IMR-90 (cell line): ENCODE results near the gene EFS. TPM values are rescaled to one million over a fixed set of nuclear protein-coding genes. Genes with fewer than 3 reads are reported as not detected.

Experiments used
- ATAC-seq: fragments of 200-7000 bp; cut with Tn5 transposase; 2 replicates; pipeline ENCODE4 v1.9.1; 2020; ENCODE audit warnings: low read depth, mild to moderate bottlenecking, moderate library complexity
- BruUV-seq: library from RNA; stranded (reverse); fragments of 400-500 nt; replicated peaks from 2 replicates; lab custom pipeline; 2021; lab: Mats Ljungman, UMichigan
- CTCF ChIA-PET: fragments of 300-600 bp; formaldehyde crosslinking; extraction: SDS; loops from one replicate; lab custom pipeline; 2021; ENCODE audit warnings: antibody characterized with exemption; lab: Yijun Ruan, JAX
- POLR2A ChIA-PET: fragments of 300-600 bp; sonication (Branson Sonifier 250); formaldehyde crosslinking; loops from one replicate; lab custom pipeline; 2022; ENCODE audit warnings: antibody characterized with exemption; ENCODE audit not compliant: unreplicated experiment; lab: Charles Lee
- DNase-seq: peaks from one replicate; pipeline ENCODE4 v3.0.0; 2013
- H2AFZ ChIP-seq: replicated peaks from 2 replicates; pipeline ENCODE3; 2013; ENCODE audit warnings: low read length, mild to moderate bottlenecking; ENCODE audit not compliant: poor library complexity
- H2AK5ac ChIP-seq: 2 replicates; pipeline ENCODE4 v1.6.1; 2013; ENCODE audit warnings: low read depth, low read length, inconsistent platforms
- H2AK9ac ChIP-seq: replicated peaks from 2 replicates; pipeline ENCODE3; 2013; ENCODE audit warnings: mild to moderate bottlenecking, low read depth, low read length, moderate library complexity; ENCODE audit not compliant: poor library complexity
- H2BK120ac ChIP-seq: 2 replicates; pipeline ENCODE4 v1.6.1; 2013; ENCODE audit warnings: low read depth, low read length, inconsistent platforms
- H2BK15ac ChIP-seq: 3 replicates; pipeline ENCODE4 v1.6.1; 2013; ENCODE audit warnings: low read depth, low read length, inconsistent platforms
- H2BK20ac ChIP-seq: 2 replicates; pipeline ENCODE4 v1.6.1; 2013; ENCODE audit warnings: low read depth, mild to moderate bottlenecking, inconsistent platforms, low read length, moderate library complexity
- H2BK5ac ChIP-seq: 2 replicates; pipeline ENCODE4 v1.6.1; 2013; ENCODE audit warnings: mild to moderate bottlenecking, low read depth, low read length, inconsistent platforms; ENCODE audit not compliant: poor library complexity, severe bottlenecking
- H3K14ac ChIP-seq: replicated peaks from 2 replicates; pipeline ENCODE4 v1.6.1; 2013; ENCODE audit warnings: low read depth, low read length, inconsistent platforms
- H3K18ac ChIP-seq: 2 replicates; pipeline ENCODE4 v1.6.1; 2013; ENCODE audit warnings: low read depth, low read length, control low read depth
- H3K23ac ChIP-seq: 2 replicates; pipeline ENCODE4 v1.6.1; 2013; ENCODE audit warnings: low read depth, low read length, inconsistent platforms
- H3K27ac ChIP-seq: 2 replicates; pipeline ENCODE4 v1.5.1; 2013; ENCODE audit warnings: mild to moderate bottlenecking, control low read depth, low read length; ENCODE audit not compliant: insufficient read depth
- H3K27me3 ChIP-seq: 2 replicates; pipeline ENCODE4 v1.6.1; 2013; ENCODE audit warnings: low read length; ENCODE audit not compliant: control insufficient read depth, insufficient read depth
- H3K36me3 ChIP-seq: 2 replicates; pipeline ENCODE4 v1.6.1; 2013; ENCODE audit warnings: low read length, mixed read lengths; ENCODE audit not compliant: control insufficient read depth, insufficient read depth
- H3K4ac ChIP-seq: 2 replicates; pipeline ENCODE4 v1.6.1; 2013; ENCODE audit warnings: low read depth, low read length, inconsistent platforms
- H3K4me1 ChIP-seq: 2 replicates; pipeline ENCODE4 v1.6.1; 2013; ENCODE audit warnings: low read length, mixed read lengths; ENCODE audit not compliant: control insufficient read depth, insufficient read depth
- H3K4me2 ChIP-seq: 2 replicates; pipeline ENCODE4 v1.6.1; 2013; ENCODE audit warnings: low read depth, mild to moderate bottlenecking, control low read depth, low read length, moderate library complexity
- H3K4me3 ChIP-seq: 2 replicates; pipeline ENCODE4 v1.5.1; 2013; ENCODE audit warnings: low read depth, mild to moderate bottlenecking, control low read depth, low read length, moderate library complexity; ENCODE audit not compliant: insufficient read depth
- H3K56ac ChIP-seq: 2 replicates; pipeline ENCODE4 v1.6.1; 2013; ENCODE audit warnings: low read length, inconsistent platforms; ENCODE audit not compliant: insufficient read depth; ENCODE audit errors: extremely low read depth
- H3K79me1 ChIP-seq, 2 experiments: 2 replicates each; pipeline ENCODE4 v1.6.1; 2013; ENCODE audit warnings: low read length in 2 of 2, inconsistent platforms in 1 of 2, low read depth in 1 of 2
- H3K9ac ChIP-seq: 2 replicates; pipeline ENCODE4 v1.6.1; 2013; ENCODE audit warnings: low read depth, low read length, control low read depth
- H3K9me1 ChIP-seq: 2 replicates; pipeline ENCODE4 v1.6.1; 2013; ENCODE audit warnings: low read length, inconsistent platforms; ENCODE audit not compliant: insufficient read depth
- H3K9me3 ChIP-seq: 2 replicates; pipeline ENCODE4 v1.6.1; 2013; ENCODE audit warnings: low read length; ENCODE audit not compliant: control insufficient read depth, insufficient read depth
- H4K20me1 ChIP-seq: 2 replicates; pipeline ENCODE4 v1.6.1; 2013; ENCODE audit warnings: low read length, inconsistent platforms; ENCODE audit not compliant: insufficient read depth
- H4K5ac ChIP-seq: 2 replicates; pipeline ENCODE4 v1.6.1; 2013; ENCODE audit warnings: mild to moderate bottlenecking, low read depth, low read length, control low read depth
- H4K8ac ChIP-seq, 2 experiments: 2 replicates each; pipeline ENCODE4 v1.6.1; 2013; ENCODE audit warnings: low read depth in 2 of 2, low read length in 2 of 2, control low read depth in 1 of 2, inconsistent platforms in 1 of 2
- H4K91ac ChIP-seq: 2 replicates; pipeline ENCODE4 v1.6.1; 2013; ENCODE audit warnings: low read depth, low read length, inconsistent platforms; ENCODE audit not compliant: insufficient read depth
- BHLHE40 ChIP-seq: fragments of 150-350 bp; IDR thresholded peaks from 2 replicates; pipeline ENCODE4 v1.6.1; 2016; ENCODE audit warnings: mild to moderate bottlenecking, low read depth, low read length
- CEBPB ChIP-seq: IDR thresholded peaks from 2 replicates; pipeline ENCODE4 v1.6.1; 2012; ENCODE audit warnings: low read depth, low read length, improper control_type of control experiment
- CHD1 ChIP-seq: IDR thresholded peaks from 2 replicates; pipeline ENCODE4 v1.6.1; 2012; ENCODE audit warnings: low read depth, low read length, improper control_type of control experiment
- CTCF ChIP-seq: conservative IDR thresholded peaks from 2 replicates; pipeline ENCODE4 v1.5.1; 2012; ENCODE audit warnings: mild to moderate bottlenecking, low read depth, low read length, improper control_type of control experiment
- ELK1 ChIP-seq: fragments of 150-350 bp; IDR thresholded peaks from 2 replicates; pipeline ENCODE4 v1.6.1; 2016; ENCODE audit warnings: low read depth, mild to moderate bottlenecking, low read length, moderate library complexity, borderline replicate concordance
- FOS ChIP-seq: fragments of 150-350 bp; IDR thresholded peaks from 2 replicates; pipeline ENCODE4 v1.6.1; 2016; ENCODE audit warnings: low read depth, low read length
- MAFK ChIP-seq: IDR thresholded peaks from 2 replicates; pipeline ENCODE4 v1.6.1; 2012; ENCODE audit warnings: low read depth, low read length, improper control_type of control experiment
- MAZ ChIP-seq: IDR thresholded peaks from 2 replicates; pipeline ENCODE4 v1.6.1; 2012; ENCODE audit warnings: low read depth, mild to moderate bottlenecking, low read length, improper control_type of control experiment, moderate library complexity, borderline replicate concordance
- MXI1 ChIP-seq: IDR thresholded peaks from 2 replicates; pipeline ENCODE4 v1.6.1; 2012; ENCODE audit warnings: low read depth, mild to moderate bottlenecking, low read length, moderate library complexity, borderline replicate concordance
- NFE2L2 ChIP-seq: fragments of 150-350 bp; IDR thresholded peaks from 2 replicates; pipeline ENCODE4 v1.6.1; 2016; ENCODE audit warnings: low read depth, mild to moderate bottlenecking, low read length
- POLR2A ChIP-seq: IDR thresholded peaks from 2 replicates; pipeline ENCODE4 v1.6.1; 2012; ENCODE audit warnings: mild to moderate bottlenecking, low read depth, low read length
- RAD21 ChIP-seq: IDR thresholded peaks from 2 replicates; pipeline ENCODE4 v1.6.1; 2012; ENCODE audit warnings: low read length, improper control_type of control experiment
- RCOR1 ChIP-seq: IDR thresholded peaks from 2 replicates; pipeline ENCODE4 v1.6.1; 2012; ENCODE audit warnings: mild to moderate bottlenecking, low read length, improper control_type of control experiment; ENCODE audit not compliant: insufficient replicate concordance
- RFX5 ChIP-seq: IDR thresholded peaks from 2 replicates; pipeline ENCODE4 v1.8.0; 2012; ENCODE audit warnings: low read depth, mild to moderate bottlenecking, low read length, moderate library complexity
- SMC3 ChIP-seq: fragments of 150-350 bp; IDR thresholded peaks from 2 replicates; pipeline ENCODE4 v1.6.1; 2016; ENCODE audit warnings: low read depth, mild to moderate bottlenecking, antibody characterized with exemption, low read length, moderate library complexity
- USF2 ChIP-seq: fragments of 150-350 bp; IDR thresholded peaks from 2 replicates; pipeline ENCODE4 v1.6.1; 2017; ENCODE audit warnings: mild to moderate bottlenecking, antibody characterized with exemption, low read length, low read depth
- WGBS, 2 experiments: methylation state at CpG; one replicate each; pipeline versions ENCODE4 v1.1.5 to v1.1.7; 2013; ENCODE audit warnings: missing lambda C conversion rate in 2 of 2; ENCODE audit not compliant: insufficient read length in 1 of 2; ENCODE audit errors: extremely low coverage in 2 of 2; 5-methylcytosine and 5-hydroxymethylcytosine counted together
- dilution Hi-C: fragments of 300-500 bp; cut with HindIII; formaldehyde crosslinking; loops from one replicate; pipeline ENCODE4 v1.14.3; 2018; ENCODE audit warnings: low sequenced_read_pairs; ENCODE audit not compliant: unreplicated experiment
- in situ Hi-C: fragments of 300-500 bp; cut with MboI; formaldehyde crosslinking; loops from 3 replicates; pipeline ENCODE4 v1.14.3; 2019; ENCODE audit warnings: low sequenced_read_pairs, inconsistent platforms, mixed read lengths
- intact Hi-C: fragments of 100-400 bp; cut with micrococcal nuclease; formaldehyde crosslinking; loops from 2 replicates; pipeline ENCODE4 v1.10.0; 2022
- polyA plus RNA-seq, 3 experiments: library from polyadenylated mRNA; depleted of rRNA; stranded (reverse); fragments of >200 nt; gene quantifications; 2 replicates each; pipeline ENCODE4 v1.2.3, GENCODE V29; 2012; ENCODE audit warnings: low replicate concordance in 1 of 3
- total RNA-seq: library from RNA; depleted of rRNA; stranded (reverse); fragments of >200 nt; gene quantifications from 2 replicates; pipeline ENCODE4 v1.2.3, GENCODE V29; 2012

EFS gene
- total and polyA plus RNA-seq, 2 of the 4 experiments (the other 2 are of a cell fraction): 2.2 to 11.6 TPM

DNA sequence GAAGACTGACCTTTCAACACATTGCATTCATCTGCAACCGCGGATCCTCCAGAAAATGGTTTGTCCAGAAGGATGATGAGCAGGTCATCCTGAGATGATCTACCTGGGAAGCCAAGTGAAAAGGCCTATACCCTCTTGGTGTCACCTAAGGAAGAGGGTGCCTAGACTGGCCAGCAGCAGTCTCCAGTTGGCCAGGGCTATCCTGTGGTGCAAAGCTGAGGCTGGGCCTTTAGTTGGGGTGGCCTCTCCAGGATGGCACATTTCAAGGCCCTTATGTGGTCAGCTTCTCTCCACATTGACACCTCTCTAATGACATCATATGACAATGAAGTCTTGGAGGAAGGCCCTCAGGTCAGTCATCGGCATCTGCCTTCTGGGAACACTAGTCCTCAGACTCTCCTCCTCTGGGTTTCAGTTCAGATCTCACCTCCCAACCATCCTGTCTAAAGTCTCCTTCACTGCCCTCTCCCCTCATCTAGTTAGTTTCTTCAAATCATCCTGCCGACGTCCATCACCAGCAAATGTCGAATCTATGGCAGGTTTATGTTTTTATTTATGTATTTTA, 9.0 kb downstream of the EFS start:
- Histone ChIP-seq H3K9me1 (peaks cover 6% of the 10 kb centered on the region; the same call in 1 of the 2 replicates), H3K23ac (no peak overlapping the region), H3K9me3 (no peaks in the 10 kb centered on the region), H2BK15ac (no peak overlapping the region), H3K36me3 (peaks cover 36% of the 10 kb centered on the region), H3K4me2 (no peak overlapping the region), H3K4me1 (peaks cover 3% of the 10 kb centered on the region; the same call in 1 of the 2 replicates), H4K8ac (no peak overlapping the region), H2AK9ac (no peak overlapping the region), H3K14ac (no peak overlapping the region), H3K27me3 (no peaks in the 10 kb centered on the region), H2BK20ac (no peak overlapping the region), H4K91ac (no peak overlapping the region), H3K9ac (no peak overlapping the region), H2AK5ac (no peak overlapping the region), H3K4me3 (no peak overlapping the region), H4K20me1 (no peaks in the 10 kb centered on the region; the same call in 1 of the 2 replicates), H2BK120ac (no peak overlapping the region), H3K27ac (no peak overlapping the region), H4K5ac (no peak overlapping the region), H2AFZ (no peak overlapping the region), H3K18ac (no peak overlapping the region), H3K4ac (no peak overlapping the region), H3K56ac (no peak overlapping the region), H3K79me1 (peaks cover 4 to 9% of the 10 kb centered on the region in 2 experiments; a peak in 3 of 4 replicates), H2BK5ac (no peak overlapping the region)
- in situ Hi-C loops: no loop called here
- TF ChIP-seq RAD21: no peak
- TF ChIP-seq RFX5: no peak
- no peak for TF ChIP-seq NFE2L2
- TF ChIP-seq MXI1: no peak
- TF ChIP-seq CHD1: no peak
- TF ChIP-seq USF2: no peak
- TF ChIP-seq MAFK: no peak
- TF ChIP-seq MAZ: no peak
- TF ChIP-seq CEBPB: no peak
- no peak for TF ChIP-seq RCOR1
- TF ChIP-seq CTCF: no peak
- TF ChIP-seq ELK1: no peak
- no peak for TF ChIP-seq BHLHE40
- TF ChIP-seq POLR2A: no peak
- TF ChIP-seq SMC3: no peak
- no peak for TF ChIP-seq FOS
- dilution Hi-C loops: no loop called here
- DNase-seq (no peak), ATAC-seq (no peak)
- intact Hi-C loops: no loop called here
- ChIA-PET CTCF (no interaction called here), POLR2A (no interaction called here)
- 87% methylated on average over 3 of the region's 6 CpGs; no CpG with 5 or more reads in 1 of the 2 experiments for WGBS, 2 experiments
- BruUV-seq: no TSS peak
